A549 treated with AZD9567 at 1 μM for 4 hours (cell line): ENCODE results near the gene POU6F2. TPM values are rescaled to one million over a fixed set of nuclear protein-coding genes. Genes with fewer than 3 reads are reported as not detected.

Experiments
- total RNA-seq: library from RNA; stranded (reverse); fragments of 200-300 nt; extraction: Qiagen RNA extraction; gene quantifications from 5 replicates; pipeline ENCODE4 v1.2.3, GENCODE V29; 2022; ENCODE audit not compliant: insufficient read depth

Gene POU6F2
- not detected in 5 replicates for total RNA-seq

GRCh38 chr7:38977685-38978084 is at the start of gene POU6F2:
POU6F2 (plus strand) TSS chr7:38977909; CDS start chr7:38977954, 45 bp downstream.

Other genes with a start within 250 kb of the POU6F2 start
- 20.5 to 36.2 TPM (median 23.5 TPM) in 5 replicates for gene VPS41, start 68.7 kb upstream of the POU6F2 start, total RNA-seq